Smooth muscle cell (in vitro differentiated cells): ENCODE results near the gene CPNE9. TPM values are rescaled to one million over a fixed set of nuclear protein-coding genes. Genes with fewer than 3 reads are reported as not detected.

Experiments
- DNase-seq: peaks from one replicate; lab custom pipeline; 2025; ENCODE audit not compliant: unreplicated experiment; lab: John Stamatoyannopoulos, UW
- H2AFZ ChIP-seq: fragments of 200-600 bp; sonication (generic); 2 replicates; pipeline ENCODE4 v1.6.0; 2016; ENCODE audit warnings: antibody characterized with exemption, low read depth, mild to moderate bottlenecking
- H3F3A ChIP-seq: fragments of 200-600 bp; sonication (generic); 2 replicates; pipeline ENCODE4 v1.6.0; 2017; ENCODE audit warnings: antibody characterized with exemption, low read depth
- H3K27ac ChIP-seq: fragments of 200-600 bp; sonication (generic); 2 replicates; pipeline ENCODE4 v1.5.1; 2016; ENCODE audit warnings: low read depth, mild to moderate bottlenecking
- H3K27me3 ChIP-seq: fragments of 200-600 bp; sonication (generic); 2 replicates; pipeline ENCODE4 v1.6.1; 2016; ENCODE audit warnings: low read depth, mild to moderate bottlenecking
- H3K36me3 ChIP-seq: fragments of 200-600 bp; sonication (generic); 2 replicates; pipeline ENCODE4 v1.5.1; 2016; ENCODE audit warnings: low read depth
- H3K4me1 ChIP-seq: fragments of 200-600 bp; sonication (generic); 2 replicates; pipeline ENCODE4 v1.5.1; 2016; ENCODE audit warnings: low read depth
- H3K4me2 ChIP-seq: fragments of 200-600 bp; sonication (generic); 2 replicates; pipeline ENCODE4 v1.6.0; 2016; ENCODE audit warnings: mild to moderate bottlenecking
- H3K4me3 ChIP-seq: fragments of 200-600 bp; sonication (generic); 2 replicates; pipeline ENCODE4 v1.5.1; 2016; ENCODE audit warnings: mild to moderate bottlenecking
- H3K79me2 ChIP-seq: fragments of 200-600 bp; sonication (generic); 2 replicates; pipeline ENCODE4 v1.6.0; 2016; ENCODE audit warnings: low read depth, mild to moderate bottlenecking
- H3K9ac ChIP-seq: fragments of 200-600 bp; sonication (generic); 2 replicates; pipeline ENCODE4 v1.6.0; 2016; ENCODE audit warnings: low read depth
- H3K9me3 ChIP-seq: fragments of 200-600 bp; sonication (generic); replicated peaks from 2 replicates; pipeline ENCODE4 v1.5.1; 2016; ENCODE audit warnings: low read depth
- H4K20me1 ChIP-seq: fragments of 200-600 bp; sonication (generic); 2 replicates; pipeline ENCODE4 v1.6.0; 2016; ENCODE audit warnings: low read depth
- WGBS: methylation state at CpG from one replicate; pipeline ENCODE4 v1.1.7; 2016; ENCODE audit warnings: low lambda C conversion rate; 5-methylcytosine and 5-hydroxymethylcytosine counted together
- polyA plus RNA-seq: library from polyadenylated mRNA; unstranded; fragments of >200 nt; fragmentation: Nextera tagmentation; extraction: Ambion mirVana; gene quantifications from 2 replicates; pipeline ENCODE4 v1.2.1, GENCODE V29; 2016
- total RNA-seq: library from RNA; depleted of rRNA; stranded (reverse); fragments of >200 nt; gene quantifications from 2 replicates; pipeline ENCODE4 v1.2.3, GENCODE V29; 2014
- TF ChIP-seq, protein P1 (sequence below): fragments of 200-600 bp; sonication (generic); IDR thresholded peaks from 2 replicates; pipeline ENCODE4 v1.5.1; 2017; ENCODE audit warnings: borderline replicate concordance, mild to moderate bottlenecking, antibody characterized with exemption; ENCODE audit not compliant: insufficient read depth, poor library complexity, severe bottlenecking

CPNE9 gene
- total and polyA plus RNA-seq, 2 experiments from 2014 or later, result not detected

DNA sequence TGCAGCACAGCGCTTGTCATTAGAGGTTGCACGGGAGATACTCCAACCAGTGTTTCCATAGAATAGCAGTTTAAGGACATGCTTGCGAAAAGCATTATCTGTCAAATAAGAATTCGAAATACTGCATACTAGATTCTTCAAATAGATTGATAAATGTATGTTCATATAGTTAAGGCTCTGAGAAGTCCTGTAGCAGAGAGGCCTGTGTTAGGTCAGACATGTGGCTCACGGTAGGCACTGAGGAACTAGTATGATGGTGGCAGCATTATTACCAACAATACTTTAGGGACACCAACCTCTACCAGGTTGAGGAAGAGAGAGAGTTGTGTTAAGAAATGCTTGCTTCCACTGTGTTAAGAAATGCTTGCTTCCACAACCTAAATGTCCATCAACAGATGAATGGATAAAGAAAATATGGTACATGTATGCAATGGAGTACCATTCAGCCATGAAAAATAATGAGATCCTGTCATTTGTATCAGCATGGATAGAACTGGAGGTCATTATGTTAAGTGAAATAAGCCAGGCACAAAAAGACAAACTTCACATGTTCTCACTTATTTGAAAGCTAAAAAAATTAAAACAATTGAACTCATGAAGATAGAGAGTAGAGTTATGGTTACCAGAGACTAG lies 39.4 kb upstream of the CPNE9 start:
- no peaks in the 10 kb centered on the region for H3K79me2 ChIP-seq
- H3K36me3 ChIP-seq, result peaks cover 6% of the 10 kb centered on the region
- H3K27me3 ChIP-seq, result no peaks in the 10 kb centered on the region
- H4K20me1 ChIP-seq, result no peaks in the 10 kb centered on the region
- H3K9ac ChIP-seq, result no peak overlapping the region
- H3K9me3 ChIP-seq, result no peaks in the 10 kb centered on the region
- no peak overlapping the region for H3K27ac ChIP-seq
- no peaks in the 10 kb centered on the region for H3K4me1 ChIP-seq
- DNase-seq, result no peak
- no peak overlapping the region for H3K4me3 ChIP-seq
- H2AFZ ChIP-seq, result no peak overlapping the region
- TF ChIP-seq, protein P1, sequence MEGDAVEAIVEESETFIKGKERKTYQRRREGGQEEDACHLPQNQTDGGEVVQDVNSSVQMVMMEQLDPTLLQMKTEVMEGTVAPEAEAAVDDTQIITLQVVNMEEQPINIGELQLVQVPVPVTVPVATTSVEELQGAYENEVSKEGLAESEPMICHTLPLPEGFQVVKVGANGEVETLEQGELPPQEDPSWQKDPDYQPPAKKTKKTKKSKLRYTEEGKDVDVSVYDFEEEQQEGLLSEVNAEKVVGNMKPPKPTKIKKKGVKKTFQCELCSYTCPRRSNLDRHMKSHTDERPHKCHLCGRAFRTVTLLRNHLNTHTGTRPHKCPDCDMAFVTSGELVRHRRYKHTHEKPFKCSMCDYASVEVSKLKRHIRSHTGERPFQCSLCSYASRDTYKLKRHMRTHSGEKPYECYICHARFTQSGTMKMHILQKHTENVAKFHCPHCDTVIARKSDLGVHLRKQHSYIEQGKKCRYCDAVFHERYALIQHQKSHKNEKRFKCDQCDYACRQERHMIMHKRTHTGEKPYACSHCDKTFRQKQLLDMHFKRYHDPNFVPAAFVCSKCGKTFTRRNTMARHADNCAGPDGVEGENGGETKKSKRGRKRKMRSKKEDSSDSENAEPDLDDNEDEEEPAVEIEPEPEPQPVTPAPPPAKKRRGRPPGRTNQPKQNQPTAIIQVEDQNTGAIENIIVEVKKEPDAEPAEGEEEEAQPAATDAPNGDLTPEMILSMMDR, result no peak
- no peaks in the 10 kb centered on the region for H3F3A ChIP-seq
- 100% methylated on average over 5 of the region's 5 CpGs for WGBS
- H3K4me2 ChIP-seq, result no peak overlapping the region

DNA sequence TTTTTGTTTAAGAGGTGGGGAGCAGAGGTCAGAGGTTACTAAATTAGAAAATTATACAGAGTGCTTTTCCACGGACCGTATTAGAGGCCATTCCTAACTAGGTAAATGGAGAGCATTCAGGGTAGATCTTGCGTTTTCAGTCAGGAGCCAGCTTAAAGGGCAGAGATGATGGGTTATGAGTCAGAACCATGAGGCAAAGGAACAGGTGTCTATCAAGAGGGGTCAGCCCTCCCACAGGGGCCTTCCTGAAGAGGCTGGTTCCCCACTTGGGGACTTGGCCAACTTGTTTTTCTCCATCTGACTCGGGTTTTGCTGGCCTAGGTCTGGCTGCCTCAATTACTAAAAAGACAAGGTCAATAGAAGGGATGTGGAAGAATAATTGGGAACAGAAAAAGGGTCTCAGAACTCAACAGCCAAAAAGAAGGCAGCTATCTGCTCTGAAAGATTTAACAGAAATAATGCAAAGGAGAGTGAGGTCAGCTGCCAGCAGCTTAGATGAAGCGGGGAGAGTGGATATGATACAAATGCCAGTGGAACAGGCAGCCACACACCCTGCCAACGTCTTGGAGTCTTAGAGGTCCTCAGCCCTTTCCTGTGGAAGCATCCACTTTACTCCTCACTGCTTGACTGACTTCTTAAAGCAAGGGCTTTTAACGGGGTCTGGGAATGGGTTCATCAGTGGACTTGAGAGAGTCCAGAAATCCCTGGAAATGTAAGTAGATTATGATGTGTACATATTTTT lies 36.8 kb upstream of the CPNE9 start:
- H3F3A ChIP-seq, result no peaks in the 10 kb centered on the region
- no peak overlapping the region for H3K4me3 ChIP-seq
- no peaks in the 10 kb centered on the region for H3K4me1 ChIP-seq
- H3K79me2 ChIP-seq, result no peaks in the 10 kb centered on the region
- WGBS, result 94% methylated on average over 7 of the region's 7 CpGs
- TF ChIP-seq, protein P1, result no peak
- no peak for DNase-seq
- no peaks in the 10 kb centered on the region for H4K20me1 ChIP-seq
- H2AFZ ChIP-seq, result no peak overlapping the region
- no peak overlapping the region for H3K9ac ChIP-seq
- no peaks in the 10 kb centered on the region for H3K9me3 ChIP-seq
- no peak overlapping the region for H3K27ac ChIP-seq
- no peak overlapping the region for H3K4me2 ChIP-seq
- H3K27me3 ChIP-seq, result no peaks in the 10 kb centered on the region
- peaks cover 6% of the 10 kb centered on the region for H3K36me3 ChIP-seq

DNA sequence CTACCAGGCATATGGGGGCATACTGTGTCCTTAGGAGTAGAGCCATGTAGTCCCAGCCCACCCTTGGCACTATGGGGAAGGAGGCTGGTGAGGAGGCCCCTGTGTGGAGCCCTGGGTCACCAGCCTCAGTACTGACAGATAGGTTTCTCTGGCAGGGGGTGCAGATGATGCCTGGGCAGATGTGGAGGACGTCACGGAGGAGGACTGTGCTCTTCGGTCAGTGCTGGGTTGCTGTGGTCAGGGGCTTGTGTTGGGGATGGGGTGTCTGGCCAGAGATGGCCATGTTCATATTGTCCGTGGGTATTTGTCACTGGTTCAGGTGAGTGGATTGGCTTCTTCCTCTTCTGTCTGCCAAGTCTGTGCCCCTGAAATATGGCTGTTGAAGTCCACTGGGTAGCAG lies 34.4 kb upstream of the CPNE9 start:
- no peaks in the 10 kb centered on the region for H3K27me3 ChIP-seq
- no peak overlapping the region for H3K4me2 ChIP-seq
- 97% methylated on average over 4 of the region's 4 CpGs for WGBS
- no peaks in the 10 kb centered on the region for H3K9me3 ChIP-seq
- TF ChIP-seq, protein P1, result no peak
- H4K20me1 ChIP-seq, result no peaks in the 10 kb centered on the region
- H3K36me3 ChIP-seq, result peaks cover 3% of the 10 kb centered on the region
- H3K9ac ChIP-seq, result no peak overlapping the region
- no peak overlapping the region for H2AFZ ChIP-seq
- H3F3A ChIP-seq, result no peaks in the 10 kb centered on the region
- no peak overlapping the region for H3K4me3 ChIP-seq
- no peaks in the 10 kb centered on the region for H3K79me2 ChIP-seq
- DNase-seq, result no peak
- H3K4me1 ChIP-seq, result no peaks in the 10 kb centered on the region
- no peak overlapping the region for H3K27ac ChIP-seq
